Stimulated activated CD8-positive, alpha-beta memory T cell treated with anti-CD3 and anti-CD28 coated beads, Interleukin-7, amount 100 ng/mL, for 48 hours (primary cell): ENCODE data around the gene C16orf90.
"Not testable (repeated sequence)": the region's sequence is repeated elsewhere in the genome, so short reads cannot be mapped to it uniquely, and the experiment has no call there.

Source experiments
- DNase-seq, 2 donors: peaks; one replicate each; pipeline ENCODE4 v3.0.0-alpha.2; 2020; ENCODE audit warnings: low read depth in 1 of 2; ENCODE audit errors: extremely low read depth in 1 of 2

C16orf90 gene

GRCh38 chr16:3513892-3514583 is 18.7 kb upstream of the C16orf90 start:
- DNase-seq = no peak

- DNase-seq = no peak
Observed at GRCh38 chr16:3511286-3512180, 16.2 kb upstream of the C16orf90 start.

GRCh38 chr16:3510416-3510815 is 15.1 kb upstream of the C16orf90 start:
- DNase-seq = no peak

DNA sequence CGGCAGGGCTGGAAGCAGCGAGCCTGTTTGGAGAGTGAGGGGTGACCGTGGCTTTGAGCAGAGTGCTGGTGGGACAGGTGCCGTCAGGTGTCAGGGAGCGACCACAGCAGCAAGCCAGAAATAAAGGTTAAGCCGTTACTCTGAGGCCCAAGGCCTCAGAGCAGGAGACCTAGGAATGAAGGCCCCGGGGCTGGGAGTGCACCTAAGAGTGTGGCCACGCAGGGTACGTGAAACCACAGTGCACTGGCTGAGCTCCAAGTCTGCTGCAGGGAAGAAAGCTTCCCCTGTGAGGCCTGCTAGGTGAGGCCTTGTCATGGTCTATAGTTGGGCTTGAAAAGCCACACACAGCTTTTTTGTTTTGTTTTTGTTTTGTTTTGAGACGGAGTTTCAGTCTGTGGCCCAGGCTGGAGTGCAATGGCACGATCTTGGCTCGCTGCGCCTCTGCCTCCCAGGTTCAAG is 14.2 kb upstream of the C16orf90 start:
- DNase-seq = peak in 1 of 2 donors; percentile 67

- DNase-seq = no peak
Observed at GRCh38 chr16:3508736-3509135, 13.4 kb upstream of the C16orf90 start.

DNA sequence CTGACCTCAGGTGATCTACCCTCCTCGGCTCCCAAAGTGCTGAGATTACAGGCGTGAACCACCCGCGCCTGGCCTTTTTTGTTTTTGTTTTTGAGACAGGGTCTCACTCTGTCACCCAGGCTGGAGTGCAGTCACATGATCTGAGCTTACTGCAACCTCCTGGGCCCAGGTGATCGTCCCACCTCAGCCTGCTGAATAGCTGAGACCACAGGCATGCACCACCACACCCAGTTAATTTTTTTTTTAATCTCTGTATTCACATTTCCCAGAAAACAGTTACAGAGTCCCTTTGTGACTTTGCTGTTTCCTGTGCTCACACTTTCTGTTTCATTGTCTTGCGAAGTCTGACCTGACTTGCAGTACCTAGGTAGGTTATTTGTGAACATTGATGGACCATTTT is 8.2 kb upstream of the C16orf90 start:
- peak in 1 of 2 donors; percentile 40 for DNase-seq

DNA sequence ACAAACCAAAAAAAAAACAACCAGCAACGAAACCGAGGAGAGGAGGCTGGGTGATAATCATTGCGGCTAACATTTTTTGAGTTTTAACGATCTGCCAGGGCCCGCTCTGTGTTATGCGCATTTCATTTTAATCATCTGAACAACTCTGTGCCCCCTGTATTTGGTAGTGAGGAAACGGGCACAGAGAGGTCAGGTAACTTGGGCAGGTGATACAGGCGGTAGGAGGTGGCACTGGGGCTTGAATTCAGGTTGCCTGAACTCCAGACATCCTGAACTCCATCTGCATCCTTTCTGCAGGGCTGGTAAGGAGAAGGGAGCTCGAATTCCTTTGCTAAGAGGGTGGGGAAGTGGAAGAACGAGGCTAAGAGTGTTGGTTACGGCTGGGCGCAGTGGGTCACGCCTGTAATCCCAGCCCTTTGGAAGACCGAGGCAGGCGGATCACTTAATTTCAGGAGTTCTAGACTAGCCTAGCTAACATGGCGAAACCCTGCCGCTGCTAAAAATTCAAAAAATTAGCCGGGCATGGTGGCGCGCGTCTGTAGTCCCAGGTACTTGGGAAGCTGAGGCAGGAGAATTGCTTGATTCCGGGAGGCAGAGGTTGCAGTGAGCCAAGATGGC is 6.6 kb upstream of the C16orf90 start:
- no peak for DNase-seq

DNA sequence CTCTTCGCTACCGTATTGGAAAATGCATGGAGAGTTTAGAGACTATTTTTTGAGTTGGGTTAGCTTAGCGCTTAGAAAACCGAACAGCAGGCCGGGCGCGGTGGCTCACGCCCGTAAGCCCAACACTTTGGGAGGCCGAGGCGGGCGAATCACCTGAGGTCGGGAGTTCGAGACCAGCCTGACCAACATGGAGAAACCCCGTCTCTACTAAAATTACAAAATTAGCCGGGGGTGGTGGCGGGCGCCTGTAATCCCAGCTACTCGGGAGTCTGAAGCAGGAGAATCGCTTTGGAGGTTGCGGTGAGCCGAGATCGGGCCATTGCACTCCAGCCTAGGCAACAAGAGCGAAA is 6.1 kb upstream of the C16orf90 start:
- DNase-seq = not testable (repeated sequence)

- no peak for DNase-seq
Observed at GRCh38 chr16:3498988-3499387, 3.7 kb upstream of the C16orf90 start.

DNA sequence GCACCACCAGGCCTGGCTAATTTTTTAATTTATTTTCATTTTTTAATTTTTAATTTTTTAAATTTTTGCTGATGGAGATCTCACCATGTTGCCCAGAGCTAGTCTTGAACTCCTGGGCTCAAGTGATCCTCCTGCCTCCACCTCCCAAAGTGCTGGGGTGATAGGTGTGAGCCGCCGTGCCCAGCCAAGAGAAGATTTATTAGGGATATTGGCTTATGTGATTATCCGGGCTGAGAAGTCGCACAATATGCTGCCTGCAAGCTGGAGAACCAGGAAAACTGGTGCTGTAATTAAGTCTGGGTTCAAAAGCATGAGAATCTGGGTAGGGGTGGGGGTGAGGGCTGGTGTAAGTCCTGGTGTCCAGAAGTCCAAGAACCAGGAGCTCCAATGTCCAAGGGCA is 2.5 kb upstream of the C16orf90 start:
- no peak for DNase-seq

GRCh38 chr16:3496386-3496785 is 1.1 kb upstream of the C16orf90 start:
- DNase-seq = no peak

DNA sequence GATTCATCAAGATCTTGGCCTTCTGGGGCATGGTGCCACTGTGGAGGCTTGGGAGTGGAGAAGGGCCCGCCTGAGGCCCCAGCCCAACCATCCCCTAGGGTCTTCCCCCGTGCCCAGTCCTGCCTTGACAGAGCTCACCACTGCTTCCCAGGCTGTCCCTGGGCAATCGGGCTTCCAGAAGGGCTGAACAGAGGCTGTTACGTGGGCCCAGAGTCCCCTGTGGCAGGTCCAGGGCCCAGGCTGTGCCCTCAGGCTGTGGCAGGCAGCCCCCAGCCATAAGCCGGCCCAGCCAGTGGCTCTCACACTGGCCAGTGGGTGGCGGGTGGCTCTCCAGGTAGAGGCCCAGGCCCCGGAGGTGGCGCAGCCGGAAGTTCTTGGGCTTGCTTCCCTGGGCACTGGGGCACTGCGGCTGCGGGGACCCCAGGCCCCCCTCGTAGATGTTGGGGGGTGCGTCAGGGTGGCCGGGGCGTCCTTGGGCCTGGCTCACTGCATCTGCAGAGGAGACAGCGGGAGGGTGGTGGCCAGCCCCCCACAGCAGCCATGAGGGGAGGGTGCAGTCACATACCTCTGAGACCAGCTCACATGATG is 809 bp downstream of the C16orf90 start:
- DNase-seq = no peak

GRCh38 chr16:3492356-3492755 is 2.9 kb downstream of the C16orf90 start:
- DNase-seq = no peak

GRCh38 chr16:3490911-3491629 is 4.2 kb downstream of the C16orf90 start:
- DNase-seq = no peak

GRCh38 chr16:3488801-3489200 is 6.5 kb downstream of the C16orf90 start:
- DNase-seq = no peak

DNA sequence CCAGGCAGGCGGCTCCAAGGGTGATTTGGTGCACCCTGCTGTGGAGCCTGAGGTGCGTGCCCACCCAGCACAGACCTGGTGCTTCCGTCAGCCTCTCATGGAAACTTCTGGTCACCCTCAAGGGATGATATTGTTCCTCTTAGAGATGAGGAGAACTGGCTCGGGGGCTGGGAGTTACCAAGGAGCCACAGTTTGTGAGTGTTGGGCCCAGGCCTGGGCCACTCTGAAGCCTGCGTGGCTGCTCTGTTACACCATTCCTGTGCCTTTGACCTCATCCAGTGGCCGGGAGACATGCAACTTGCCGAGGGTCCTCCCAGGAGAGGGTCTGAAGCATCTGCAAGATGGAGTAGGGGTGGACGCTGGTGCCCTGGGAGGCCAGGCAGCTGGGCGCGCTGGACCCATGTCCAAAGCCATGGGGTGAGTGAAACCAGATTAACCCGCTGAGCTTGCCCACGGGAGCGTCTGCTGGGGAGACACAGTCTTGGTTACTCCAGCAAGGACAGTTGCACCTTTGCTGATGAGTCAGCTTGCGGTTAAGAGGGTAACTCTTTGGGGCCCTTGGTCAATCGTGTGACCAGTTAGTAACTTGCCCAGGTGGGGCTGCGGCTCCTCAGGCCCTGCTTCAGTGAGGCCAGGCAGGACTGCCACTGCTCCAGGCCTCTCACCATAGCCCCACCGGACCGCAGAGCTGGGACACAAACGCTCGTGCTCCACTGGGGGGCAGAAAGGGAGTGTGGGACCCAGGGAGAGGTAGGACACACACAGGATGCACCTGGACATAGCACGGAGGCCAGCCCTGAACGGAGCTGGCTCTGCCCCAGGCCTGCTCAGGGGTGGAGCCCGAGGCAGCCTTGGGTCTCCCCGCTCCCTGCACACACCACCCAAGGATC is 7.5 kb downstream of the C16orf90 start:
- no peak for DNase-seq

GRCh38 chr16:3486506-3487215 is 8.6 kb downstream of the C16orf90 start:
- DNase-seq = no peak

DNA sequence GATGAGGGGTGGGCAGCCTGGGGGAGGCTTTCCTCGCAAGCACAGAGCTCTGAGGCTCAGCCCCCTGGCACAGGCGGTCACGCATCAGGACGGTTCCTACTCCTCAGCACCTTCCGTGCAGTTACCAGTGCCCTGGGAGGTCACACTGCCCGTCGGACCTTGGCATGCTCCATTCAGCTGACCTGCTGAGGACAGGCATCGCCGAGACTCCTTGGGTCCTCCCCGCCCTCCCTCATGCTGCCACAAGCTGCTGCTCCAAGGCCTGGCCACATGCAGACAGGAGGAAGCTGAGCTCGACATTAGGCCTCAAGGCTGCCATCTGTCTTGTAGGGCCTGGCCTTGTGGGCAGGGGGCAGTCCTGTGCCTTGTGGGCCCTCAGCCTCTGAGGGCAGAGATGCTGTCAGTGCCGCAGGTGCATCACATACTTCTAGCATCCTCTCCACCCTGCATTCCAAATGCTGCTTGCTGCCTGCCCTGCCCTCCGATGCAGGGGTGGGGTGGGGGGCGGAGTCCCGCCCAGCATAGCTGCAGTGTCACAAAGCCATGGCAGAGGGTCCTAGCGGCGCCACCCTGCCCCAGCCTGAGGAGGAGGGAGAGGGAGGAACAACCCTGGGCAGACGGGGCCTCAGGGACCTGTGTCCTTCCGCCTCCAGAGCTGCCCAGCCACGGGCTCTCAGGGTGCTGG is 9.3 kb downstream of the C16orf90 start:
- DNase-seq = no peak
